Vagina (tissue), 2 donors: Measurements from ENCODE around the gene PRKCE. TPM values are rescaled to one million over a fixed set of nuclear protein-coding genes. Genes with fewer than 3 reads are reported as not detected.

ENCODE experiments used
- DNase-seq, 2 donors: peaks; one replicate each; pipeline ENCODE4 v3.0.0-alpha.2; 2017; ENCODE audit errors: extremely low spot score in 2 of 2
- H3K27ac ChIP-seq: fragments of 200-600 bp; sonication (generic); one replicate; pipeline ENCODE4 v1.5.1; 2019
- H3K27me3 ChIP-seq: fragments of 200-600 bp; sonication (generic); one replicate; pipeline ENCODE4 v1.5.1; 2019
- H3K36me3 ChIP-seq, 2 donors: fragments of 200-600 bp; sonication (generic); one replicate each; pipeline ENCODE4 v1.5.1; 2017 to 2019
- H3K4me1 ChIP-seq: fragments of 200-600 bp; sonication (generic); one replicate; pipeline ENCODE4 v1.5.1; 2019
- H3K4me3 ChIP-seq, 2 donors: fragments of 200-600 bp; sonication (generic); 1 replicate in 1 of 2; 2 replicates in 1 of 2; pipeline ENCODE4 v1.5.1; 2016 to 2019
- H3K9me3 ChIP-seq: fragments of 200-600 bp; sonication (generic); one replicate; pipeline ENCODE4 v1.5.1; 2019
- CTCF ChIP-seq, 3 experiments: fragments of 450-650 bp in 2 of 3; fragments of 200-600 bp in 1 of 3; sonication (generic) in 1 of 3; IDR thresholded peaks; one replicate each; pipeline ENCODE4 v1.5.1; 2017 to 2019; ENCODE audit warnings: antibody characterized with exemption in 3 of 3, mild to moderate bottlenecking in 2 of 3, moderate library complexity in 2 of 3
- POLR2A ChIP-seq, 2 donors: fragments of 450-650 bp; IDR thresholded peaks; one replicate each; pipeline ENCODE4 v1.6.1; 2017; ENCODE audit warnings: antibody characterized with exemption in 2 of 2, mild to moderate bottlenecking in 2 of 2, moderate library complexity in 2 of 2
- POLR2AphosphoS5 ChIP-seq, 2 donors: sonication (generic); formaldehyde crosslinking; IDR thresholded peaks; one replicate each; pipeline ENCODE4 v1.9.0; 2017; ENCODE audit warnings: antibody characterized with exemption in 2 of 2, mild to moderate bottlenecking in 2 of 2, low read depth in 1 of 2; ENCODE audit not compliant: insufficient read depth in 1 of 2
- intact Hi-C: fragments of 100-400 bp; cut with DNase I; formaldehyde crosslinking; loops from one replicate; pipeline ENCODE4 v1.15.1; 2023
- total RNA-seq: library from RNA; depleted of rRNA; stranded (reverse); fragments of >200 nt; gene quantifications from one replicate; pipeline ENCODE4 v1.2.3, GENCODE V29; 2016

Gene PRKCE
- total RNA-seq, 1 donor from 2014 or later: 11.8 TPM

- no peak for TF ChIP-seq POLR2AphosphoS5 (IDR thresholded peaks at IDR 0.05; ENCODE audit: insufficient read depth in 1 of 2, low read depth in 1 of 2)
- peak in 1 of 2 donors; percentile 79 for DNase-seq
- H3K9me3 ChIP-seq: no peaks in the 10 kb centered on the region
- no peaks in the 10 kb centered on the region for H3K27me3 ChIP-seq
- no peaks in the 10 kb centered on the region for H3K4me1 ChIP-seq
- no peak overlapping the region for H3K4me3 ChIP-seq
- H3K36me3 ChIP-seq: peaks cover 0 to 9% of the 10 kb centered on the region in 2 donors
- intact Hi-C loops: no loop called here
- H3K27ac ChIP-seq: no peak overlapping the region
Measured at GRCh38 chr2:46008091-46008870, 356.8 kb downstream of the PRKCE start.

GRCh38 chr2:46009315-46009714, 357.8 kb downstream of the PRKCE start:
- intact Hi-C loops: no loop called here
- TF ChIP-seq POLR2A (IDR thresholded peaks at IDR 0.05) (no peak), CTCF (IDR thresholded peaks at IDR 0.05) (no peak), POLR2AphosphoS5 (IDR thresholded peaks at IDR 0.05; ENCODE audit: insufficient read depth in 1 of 2, low read depth in 1 of 2) (no peak)
- H3K9me3 ChIP-seq: no peaks in the 10 kb centered on the region
- H3K27me3 ChIP-seq: no peaks in the 10 kb centered on the region
- H3K36me3 ChIP-seq: peaks cover 0 to 9% of the 10 kb centered on the region in 2 donors
- no peak overlapping the region for H3K4me3 ChIP-seq
- no peak for DNase-seq
- no peaks in the 10 kb centered on the region for H3K4me1 ChIP-seq
- no peak overlapping the region for H3K27ac ChIP-seq

GRCh38 chr2:46009772-46010171, 358.3 kb downstream of the PRKCE start:
- intact Hi-C loops: loop anchor here (5.0 kb wide), 1 partner anchor 353 kb away; no protein-coding TSS in a partner anchor
- TF ChIP-seq POLR2A (IDR thresholded peaks at IDR 0.05) (no peak), POLR2AphosphoS5 (IDR thresholded peaks at IDR 0.05; ENCODE audit: insufficient read depth in 1 of 2, low read depth in 1 of 2) (no peak), CTCF (IDR thresholded peaks at IDR 0.05) (no peak)

GRCh38 chr2:46010223-46010924, 358.9 kb downstream of the PRKCE start:
- Histone ChIP-seq H3K27me3 (no peaks in the 10 kb centered on the region), H3K9me3 (no peaks in the 10 kb centered on the region), H3K4me3 (no peak overlapping the region), H3K36me3 (peaks cover 0 to 9% of the 10 kb centered on the region in 2 donors), H3K27ac (no peak overlapping the region), H3K4me1 (no peaks in the 10 kb centered on the region)
- intact Hi-C loops: loop anchor here (5.0 kb wide), 1 partner anchor 352 kb away; no protein-coding TSS in a partner anchor
- no peak for TF ChIP-seq POLR2AphosphoS5 (IDR thresholded peaks at IDR 0.05; ENCODE audit: insufficient read depth in 1 of 2, low read depth in 1 of 2)
- TF ChIP-seq POLR2A (IDR thresholded peaks at IDR 0.05): no peak
- no peak for TF ChIP-seq CTCF (IDR thresholded peaks at IDR 0.05)
- DNase-seq: peak in 1 of 2 donors; percentile 49

More at GRCh38 chr2:46009772-46010171, 358.3 kb downstream of the PRKCE start:
- no peaks in the 10 kb centered on the region for H3K27me3 ChIP-seq
- no peak for DNase-seq
- H3K4me1 ChIP-seq: no peaks in the 10 kb centered on the region
- H3K4me3 ChIP-seq: no peak overlapping the region
- no peaks in the 10 kb centered on the region for H3K9me3 ChIP-seq
- peaks cover 0 to 9% of the 10 kb centered on the region in 2 donors for H3K36me3 ChIP-seq
- no peak overlapping the region for H3K27ac ChIP-seq

- H3K9me3 ChIP-seq: no peaks in the 10 kb centered on the region
- peaks cover 0 to 9% of the 10 kb centered on the region in 2 donors for H3K36me3 ChIP-seq
- DNase-seq: no peak
- no peak overlapping the region for H3K27ac ChIP-seq
- H3K4me3 ChIP-seq: no peak overlapping the region
- intact Hi-C loops: loop anchor here (5.0 kb wide), 1 partner anchor 351 kb away; no protein-coding TSS in a partner anchor
- H3K27me3 ChIP-seq: no peaks in the 10 kb centered on the region
- H3K4me1 ChIP-seq: no peaks in the 10 kb centered on the region
- no peak for TF ChIP-seq POLR2A (IDR thresholded peaks at IDR 0.05)
- TF ChIP-seq POLR2AphosphoS5 (IDR thresholded peaks at IDR 0.05; ENCODE audit: insufficient read depth in 1 of 2, low read depth in 1 of 2): peak in 1 of 2 donors; percentile 27
- TF ChIP-seq CTCF (IDR thresholded peaks at IDR 0.05): peak; percentile 33 to 56 (median 53)
Measured at GRCh38 chr2:46010925-46011490, 359.5 kb downstream of the PRKCE start.
